Measurements from ENCODE around the gene SMDT1. TPM values are rescaled to one million over a fixed set of nuclear protein-coding genes. Genes with fewer than 3 reads are reported as not detected.

Gene SMDT1
- polyA plus RNA-seq, 1 donor from 2014 or later, result 42.8 TPM

DNA sequence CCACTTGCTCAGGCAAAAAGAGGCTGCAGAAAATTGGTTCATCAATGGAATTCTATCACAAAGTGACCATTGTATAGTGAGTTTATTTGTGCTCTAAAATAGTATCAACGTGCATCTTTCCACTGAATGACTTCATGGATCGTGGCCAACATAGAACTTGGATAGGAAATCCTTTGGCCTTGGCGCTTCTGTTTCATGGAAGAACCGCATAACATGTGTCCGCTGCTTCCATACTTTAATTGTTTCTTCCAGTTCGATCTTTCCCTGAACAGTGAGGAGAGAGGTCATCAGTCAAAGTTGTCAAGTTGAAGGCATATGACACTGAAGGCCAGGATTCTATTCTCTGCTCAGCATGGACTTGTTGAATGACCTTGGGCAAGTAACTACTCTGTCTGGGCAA lies 6.6 kb downstream of the SMDT1 start:
- Histone ChIP-seq H3K36me3 (ENCODE audit: insufficient read depth, low read length) (peaks cover 17% of the 10 kb centered on the region), H3K4me3 (ENCODE audit: low read length) (no peak overlapping the region), H3K4me2 (ENCODE audit: low read length) (no peak overlapping the region), H3F3A (ENCODE audit: insufficient read depth, low read length, poor library complexity, severe bottlenecking) (no peaks in the 10 kb centered on the region), H3K9me2 (ENCODE audit: insufficient read depth, low read length) (no peaks in the 10 kb centered on the region), H3K27ac (ENCODE audit: low read length) (no peak overlapping the region), H4K20me1 (ENCODE audit: insufficient read depth) (no peaks in the 10 kb centered on the region), H3K79me2 (replicated peaks; ENCODE audit: insufficient read depth, low read length) (peaks cover 43% of the 10 kb centered on the region), H3K27me3 (ENCODE audit: insufficient read depth, low read depth, low read length) (no peaks in the 10 kb centered on the region), H3K9ac (ENCODE audit: low read length) (no peak overlapping the region), H3K9me3 (ENCODE audit: low read length) (no peaks in the 10 kb centered on the region), H2AFZ (ENCODE audit: low read depth, low read length) (no peak overlapping the region)
- no peak for TF ChIP-seq TAF1 (IDR thresholded peaks at IDR 0.05; ENCODE audit: low read depth)
- no peak for TF ChIP-seq SMC3 (conservative IDR thresholded peaks at IDR 0.05; ENCODE audit: poor library complexity)
- TF ChIP-seq RAD21 (conservative IDR thresholded peaks at IDR 0.05), result no peak
- TF ChIP-seq, protein P1, sequence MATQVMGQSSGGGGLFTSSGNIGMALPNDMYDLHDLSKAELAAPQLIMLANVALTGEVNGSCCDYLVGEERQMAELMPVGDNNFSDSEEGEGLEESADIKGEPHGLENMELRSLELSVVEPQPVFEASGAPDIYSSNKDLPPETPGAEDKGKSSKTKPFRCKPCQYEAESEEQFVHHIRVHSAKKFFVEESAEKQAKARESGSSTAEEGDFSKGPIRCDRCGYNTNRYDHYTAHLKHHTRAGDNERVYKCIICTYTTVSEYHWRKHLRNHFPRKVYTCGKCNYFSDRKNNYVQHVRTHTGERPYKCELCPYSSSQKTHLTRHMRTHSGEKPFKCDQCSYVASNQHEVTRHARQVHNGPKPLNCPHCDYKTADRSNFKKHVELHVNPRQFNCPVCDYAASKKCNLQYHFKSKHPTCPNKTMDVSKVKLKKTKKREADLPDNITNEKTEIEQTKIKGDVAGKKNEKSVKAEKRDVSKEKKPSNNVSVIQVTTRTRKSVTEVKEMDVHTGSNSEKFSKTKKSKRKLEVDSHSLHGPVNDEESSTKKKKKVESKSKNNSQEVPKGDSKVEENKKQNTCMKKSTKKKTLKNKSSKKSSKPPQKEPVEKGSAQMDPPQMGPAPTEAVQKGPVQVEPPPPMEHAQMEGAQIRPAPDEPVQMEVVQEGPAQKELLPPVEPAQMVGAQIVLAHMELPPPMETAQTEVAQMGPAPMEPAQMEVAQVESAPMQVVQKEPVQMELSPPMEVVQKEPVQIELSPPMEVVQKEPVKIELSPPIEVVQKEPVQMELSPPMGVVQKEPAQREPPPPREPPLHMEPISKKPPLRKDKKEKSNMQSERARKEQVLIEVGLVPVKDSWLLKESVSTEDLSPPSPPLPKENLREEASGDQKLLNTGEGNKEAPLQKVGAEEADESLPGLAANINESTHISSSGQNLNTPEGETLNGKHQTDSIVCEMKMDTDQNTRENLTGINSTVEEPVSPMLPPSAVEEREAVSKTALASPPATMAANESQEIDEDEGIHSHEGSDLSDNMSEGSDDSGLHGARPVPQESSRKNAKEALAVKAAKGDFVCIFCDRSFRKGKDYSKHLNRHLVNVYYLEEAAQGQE (IDR thresholded peaks at IDR 0.05; ENCODE audit: borderline replicate concordance), result no peak
- TF ChIP-seq EP300 (conservative IDR thresholded peaks at IDR 0.05; ENCODE audit: poor library complexity, severe bottlenecking), result no peak
- TF ChIP-seq EZH2 (IDR thresholded peaks at IDR 0.05; ENCODE audit: borderline replicate concordance, insufficient read depth, low read length, poor library complexity, severe bottlenecking), result no peak
- no peak for TF ChIP-seq MXI1 (conservative IDR thresholded peaks at IDR 0.05; ENCODE audit: poor library complexity, severe bottlenecking)
- TF ChIP-seq, protein P2, sequence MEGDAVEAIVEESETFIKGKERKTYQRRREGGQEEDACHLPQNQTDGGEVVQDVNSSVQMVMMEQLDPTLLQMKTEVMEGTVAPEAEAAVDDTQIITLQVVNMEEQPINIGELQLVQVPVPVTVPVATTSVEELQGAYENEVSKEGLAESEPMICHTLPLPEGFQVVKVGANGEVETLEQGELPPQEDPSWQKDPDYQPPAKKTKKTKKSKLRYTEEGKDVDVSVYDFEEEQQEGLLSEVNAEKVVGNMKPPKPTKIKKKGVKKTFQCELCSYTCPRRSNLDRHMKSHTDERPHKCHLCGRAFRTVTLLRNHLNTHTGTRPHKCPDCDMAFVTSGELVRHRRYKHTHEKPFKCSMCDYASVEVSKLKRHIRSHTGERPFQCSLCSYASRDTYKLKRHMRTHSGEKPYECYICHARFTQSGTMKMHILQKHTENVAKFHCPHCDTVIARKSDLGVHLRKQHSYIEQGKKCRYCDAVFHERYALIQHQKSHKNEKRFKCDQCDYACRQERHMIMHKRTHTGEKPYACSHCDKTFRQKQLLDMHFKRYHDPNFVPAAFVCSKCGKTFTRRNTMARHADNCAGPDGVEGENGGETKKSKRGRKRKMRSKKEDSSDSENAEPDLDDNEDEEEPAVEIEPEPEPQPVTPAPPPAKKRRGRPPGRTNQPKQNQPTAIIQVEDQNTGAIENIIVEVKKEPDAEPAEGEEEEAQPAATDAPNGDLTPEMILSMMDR (IDR thresholded peaks at IDR 0.05; ENCODE audit: poor library complexity, severe bottlenecking), result no peak
- no peak for TF ChIP-seq POLR2AphosphoS5 (IDR thresholded peaks at IDR 0.05)

DNA sequence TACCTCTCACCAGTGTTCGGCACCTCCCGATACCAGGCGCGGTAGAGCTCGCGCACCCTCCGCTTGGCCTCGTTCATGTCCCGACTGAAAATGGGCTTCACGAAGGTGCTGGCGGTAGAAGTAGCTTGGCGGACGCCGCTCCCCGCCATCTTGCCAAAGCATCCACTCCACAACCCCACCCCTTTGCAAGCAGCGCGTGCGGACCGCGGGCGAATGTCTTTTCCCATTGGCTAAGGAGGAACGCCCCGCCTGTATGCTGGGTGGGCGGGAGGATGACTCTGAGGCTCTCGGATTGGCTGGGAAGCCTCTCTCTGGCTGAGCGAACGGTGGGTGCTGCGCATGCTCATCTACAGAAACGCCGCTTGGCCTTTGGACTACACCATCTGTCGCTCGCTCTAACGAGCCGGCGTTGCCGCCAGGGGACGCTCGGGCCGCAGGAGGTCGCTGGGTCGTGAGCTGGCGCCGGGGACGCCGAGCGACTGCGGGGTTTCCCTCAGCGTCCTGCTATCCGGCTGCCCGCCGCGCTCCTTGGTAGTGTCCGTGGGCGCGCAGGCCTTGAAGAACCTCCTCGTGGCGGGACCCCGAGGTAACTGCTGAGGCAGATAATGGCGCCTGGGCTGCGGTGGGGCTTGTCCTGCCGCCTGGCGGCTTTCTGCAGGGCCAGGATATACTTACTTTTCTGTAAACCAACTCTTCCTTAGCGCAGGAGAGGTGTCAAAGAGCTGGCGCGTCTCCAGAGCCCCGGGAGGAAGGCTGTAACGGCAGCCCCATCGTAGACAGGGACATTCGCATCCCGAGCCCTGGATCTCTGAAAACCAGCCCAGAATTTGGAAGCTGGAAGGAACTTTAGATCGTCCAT lies 11.3 kb downstream of the SMDT1 start, which contains the start of gene NDUFA6:
Gene NDUFA6, minus strand, starts transcription at position 177 of the 859 bp plus-strand sequence. Its CDS starts 28 bp downstream, at position 149.
- Histone ChIP-seq H3K79me2 (replicated peaks; ENCODE audit: insufficient read depth, low read length) (peaks cover 22% of the 10 kb centered on the region), H2AFZ (ENCODE audit: low read depth, low read length) (peak within 1 kb of the TSS; percentile 71), H3K4me2 (ENCODE audit: low read length) (peak within 1 kb of the TSS; percentile 56), H3K4me3 (ENCODE audit: low read length) (peak within 1 kb of the TSS; percentile 91), H3K9me2 (ENCODE audit: insufficient read depth, low read length) (no peaks in the 10 kb centered on the region), H3F3A (ENCODE audit: insufficient read depth, low read length, poor library complexity, severe bottlenecking) (no peaks in the 10 kb centered on the region), H3K27me3 (ENCODE audit: insufficient read depth, low read depth, low read length) (no peaks in the 10 kb centered on the region), H3K9ac (ENCODE audit: low read length) (peak within 1 kb of the TSS; percentile 97), H3K9me3 (ENCODE audit: low read length) (no peaks in the 10 kb centered on the region), H3K27ac (ENCODE audit: low read length) (peak within 1 kb of the TSS; percentile 96), H4K20me1 (ENCODE audit: insufficient read depth) (no peaks in the 10 kb centered on the region), H3K36me3 (ENCODE audit: insufficient read depth, low read length) (peaks cover 13% of the 10 kb centered on the region)
- peak; percentile 91 for TF ChIP-seq TAF1 (IDR thresholded peaks at IDR 0.05; ENCODE audit: low read depth)
- no peak for TF ChIP-seq EZH2 (IDR thresholded peaks at IDR 0.05; ENCODE audit: borderline replicate concordance, insufficient read depth, low read length, poor library complexity, severe bottlenecking)
- peak; percentile 98 for TF ChIP-seq POLR2AphosphoS5 (IDR thresholded peaks at IDR 0.05)
- TF ChIP-seq, protein P1 (IDR thresholded peaks at IDR 0.05; ENCODE audit: borderline replicate concordance), result peak; percentile 87
- TF ChIP-seq RAD21 (conservative IDR thresholded peaks at IDR 0.05), result peak; percentile 95
- peak; percentile 92 for TF ChIP-seq MXI1 (conservative IDR thresholded peaks at IDR 0.05; ENCODE audit: poor library complexity, severe bottlenecking)
- TF ChIP-seq EP300 (conservative IDR thresholded peaks at IDR 0.05; ENCODE audit: poor library complexity, severe bottlenecking), result peak; percentile 49
- TF ChIP-seq, protein P2 (IDR thresholded peaks at IDR 0.05; ENCODE audit: poor library complexity, severe bottlenecking), result peak; percentile 100
- peak; percentile 98 for TF ChIP-seq SMC3 (conservative IDR thresholded peaks at IDR 0.05; ENCODE audit: poor library complexity)
